Activated CD4-positive, alpha-beta memory T cell treated with anti-CD3 and anti-CD28 coated beads for 36 hours (primary cell): ENCODE data around the gene NPAS2. TPM values are rescaled to one million over a fixed set of nuclear protein-coding genes. Genes with fewer than 3 reads are reported as not detected.

Source experiments
- CTCF ChIA-PET: fragments of 350-600 bp; sonication (Branson Sonifier 250); formaldehyde crosslinking; loops from one replicate; lab custom pipeline; 2021; ENCODE audit warnings: antibody characterized with exemption, inconsistent platforms; lab: Charles Lee
- POLR2A ChIA-PET: fragments of 350-600 bp; sonication (Branson Sonifier 250); formaldehyde crosslinking; loops from one replicate; lab custom pipeline; 2021; ENCODE audit warnings: antibody characterized with exemption; lab: Charles Lee
- DNase-seq: peaks from one replicate; pipeline ENCODE4 v3.0.0-alpha.2; 2020
- H3K27ac Mint-ChIP-seq: one replicate; pipeline ENCODE4 v1.8.0; 2021; ENCODE audit warnings: mixed read lengths
- H3K27me3 Mint-ChIP-seq: one replicate; pipeline ENCODE4 v1.8.0; 2021; ENCODE audit warnings: mixed read lengths
- H3K36me3 Mint-ChIP-seq: one replicate; pipeline ENCODE4 v1.8.0; 2021; ENCODE audit warnings: mixed read lengths
- H3K4me1 Mint-ChIP-seq: one replicate; pipeline ENCODE4 v1.8.0; 2021; ENCODE audit warnings: low read depth, mixed read lengths
- H3K4me3 Mint-ChIP-seq: one replicate; pipeline ENCODE4 v1.8.0; 2021; ENCODE audit warnings: mild to moderate bottlenecking, mixed read lengths
- H3K9me3 Mint-ChIP-seq: one replicate; pipeline ENCODE4 v1.8.0; 2021; ENCODE audit warnings: mixed read lengths
- intact Hi-C: fragments of 100-400 bp; cut with micrococcal nuclease; formaldehyde crosslinking; loops from one replicate; pipeline ENCODE4 v1.15.1; 2023
- total RNA-seq, 2 experiments: library from RNA; stranded (reverse); gene quantifications; one replicate each; pipeline ENCODE4 v1.2.3, GENCODE V29; 2021

The NPAS2 gene
- total RNA-seq, 2 experiments from 2014 or later, result 1.4 to 2.3 TPM

DNA sequence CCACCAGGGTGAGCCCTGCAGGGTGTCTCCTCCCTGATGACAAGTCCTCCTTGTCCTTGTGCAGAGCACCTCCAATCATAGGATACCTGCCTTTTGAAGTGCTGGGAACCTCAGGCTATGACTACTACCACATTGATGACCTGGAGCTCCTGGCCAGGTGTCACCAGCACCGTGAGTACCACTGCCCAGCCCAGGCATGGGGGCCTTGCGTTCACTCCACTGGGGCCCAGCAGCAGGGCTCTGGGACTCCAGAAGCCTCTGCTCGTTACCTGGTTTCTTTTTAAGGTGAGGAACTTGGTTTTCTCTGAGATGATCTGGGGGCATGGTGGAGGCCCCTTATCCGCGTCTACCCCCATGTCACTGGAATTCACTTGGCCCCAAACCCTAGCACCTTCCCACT is 145.7 kb downstream of the NPAS2 start:
- Mint-ChIP-seq H3K4me1 (no peaks in the 10 kb centered on the region), H3K36me3 (no peaks in the 10 kb centered on the region), H3K9me3 (no peaks in the 10 kb centered on the region), H3K4me3 (no peak overlapping the region), H3K27me3 (no peaks in the 10 kb centered on the region), H3K27ac (no peak overlapping the region)
- POLR2A ChIA-PET, result no interaction called here
- intact Hi-C loops, result no loop called here
- DNase-seq, result no peak
- CTCF ChIA-PET, result no interaction called here

DNA sequence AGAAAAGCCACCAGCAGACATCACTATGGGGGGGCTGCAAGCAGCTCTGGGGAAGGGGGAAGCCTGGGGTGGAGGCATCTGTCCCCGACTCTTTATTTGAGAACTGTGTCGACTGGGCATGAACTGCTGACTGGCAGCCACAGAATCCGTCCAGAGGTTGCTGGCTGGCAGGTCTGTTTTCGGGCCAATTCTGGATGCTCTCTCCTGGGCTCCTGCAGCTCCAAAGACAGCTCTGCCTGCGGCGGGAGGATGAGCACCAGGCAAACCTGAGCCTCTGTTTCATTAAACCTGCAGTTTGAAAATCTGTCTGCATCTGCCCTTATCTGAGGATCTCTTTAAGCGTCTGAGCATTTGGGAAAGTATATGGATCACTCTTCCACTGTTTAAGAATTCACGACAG is 147.8 kb downstream of the NPAS2 start:
- H3K9me3 Mint-ChIP-seq, result no peaks in the 10 kb centered on the region
- no peak overlapping the region for H3K27ac Mint-ChIP-seq
- no peak overlapping the region for H3K4me3 Mint-ChIP-seq
- no peak for DNase-seq
- CTCF ChIA-PET, result no interaction called here
- no peaks in the 10 kb centered on the region for H3K4me1 Mint-ChIP-seq
- POLR2A ChIA-PET, result no interaction called here
- H3K36me3 Mint-ChIP-seq, result no peaks in the 10 kb centered on the region
- intact Hi-C loops, result no loop called here
- H3K27me3 Mint-ChIP-seq, result peaks cover 1% of the 10 kb centered on the region

DNA sequence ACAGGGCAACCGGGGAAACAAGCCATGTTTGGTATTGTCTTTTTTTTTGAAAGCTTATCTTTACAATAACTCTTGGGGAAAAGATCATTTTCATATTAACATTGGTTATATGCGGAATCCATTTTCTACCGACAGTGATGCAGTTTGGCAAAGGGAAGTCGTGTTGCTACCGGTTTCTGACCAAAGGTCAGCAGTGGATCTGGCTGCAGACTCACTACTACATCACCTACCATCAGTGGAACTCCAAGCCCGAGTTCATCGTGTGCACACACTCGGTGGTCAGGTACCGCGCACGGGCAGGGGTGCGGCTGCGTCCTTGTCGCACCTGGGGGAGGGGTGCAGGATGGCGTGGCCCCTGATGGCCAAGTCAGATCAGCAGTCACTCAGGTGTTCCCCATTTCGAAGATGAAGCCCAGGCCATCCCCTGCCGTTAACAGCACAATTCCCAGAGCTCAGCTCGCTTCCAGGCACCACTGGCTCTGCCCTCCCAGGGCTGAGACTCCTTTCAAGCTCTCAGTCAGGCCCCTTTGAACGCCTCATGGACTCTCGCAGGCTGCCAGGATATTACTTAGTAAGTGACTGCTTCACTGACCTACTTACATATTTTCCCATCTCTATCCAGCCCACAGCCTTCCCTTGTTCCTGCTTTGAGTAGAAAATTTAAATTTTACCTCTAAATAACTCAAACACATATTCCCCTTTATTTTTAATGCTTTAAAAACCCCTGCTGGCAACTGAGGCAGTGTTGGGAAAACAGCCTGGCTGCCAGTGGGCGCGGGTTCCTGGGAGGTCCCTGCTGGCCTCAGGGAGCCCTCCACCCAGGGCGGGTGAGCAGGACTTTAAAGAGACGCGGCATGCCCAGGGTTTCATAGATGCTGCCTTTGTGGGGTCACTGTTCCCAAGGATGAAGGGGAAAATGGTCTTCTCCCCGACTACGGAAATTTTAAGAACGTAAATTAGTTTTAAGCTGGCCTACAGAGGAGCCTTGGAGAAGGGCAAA is 148.5 kb downstream of the NPAS2 start:
- H3K27me3 Mint-ChIP-seq, result peaks cover 1% of the 10 kb centered on the region
- POLR2A ChIA-PET, result no interaction called here
- H3K4me1 Mint-ChIP-seq, result no peaks in the 10 kb centered on the region
- intact Hi-C loops, result no loop called here
- no peak for DNase-seq
- H3K9me3 Mint-ChIP-seq, result no peaks in the 10 kb centered on the region
- H3K4me3 Mint-ChIP-seq, result no peak overlapping the region
- no peak overlapping the region for H3K27ac Mint-ChIP-seq
- H3K36me3 Mint-ChIP-seq, result no peaks in the 10 kb centered on the region
- CTCF ChIA-PET, result no interaction called here

DNA sequence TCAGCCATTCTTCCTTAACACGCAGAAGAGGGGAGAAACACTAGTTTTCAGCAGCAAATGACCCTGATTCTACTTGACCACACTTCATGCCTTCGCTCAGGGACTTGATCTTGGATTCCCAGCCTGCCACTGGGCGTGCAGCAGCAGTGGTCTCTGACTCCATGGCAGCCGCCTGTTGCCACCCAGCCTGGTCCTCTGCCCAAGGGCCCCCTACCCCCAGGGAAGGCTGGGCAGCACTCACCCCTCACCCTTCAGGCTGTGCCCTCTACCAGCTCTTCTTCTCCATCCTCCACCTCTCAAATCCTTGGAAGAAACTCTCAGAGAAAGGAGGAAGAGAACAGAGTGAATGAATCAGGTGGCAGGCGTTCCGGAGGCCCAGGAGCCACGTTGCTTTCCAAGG is 150.1 kb downstream of the NPAS2 start:
- H3K4me1 Mint-ChIP-seq, result no peaks in the 10 kb centered on the region

DNA sequence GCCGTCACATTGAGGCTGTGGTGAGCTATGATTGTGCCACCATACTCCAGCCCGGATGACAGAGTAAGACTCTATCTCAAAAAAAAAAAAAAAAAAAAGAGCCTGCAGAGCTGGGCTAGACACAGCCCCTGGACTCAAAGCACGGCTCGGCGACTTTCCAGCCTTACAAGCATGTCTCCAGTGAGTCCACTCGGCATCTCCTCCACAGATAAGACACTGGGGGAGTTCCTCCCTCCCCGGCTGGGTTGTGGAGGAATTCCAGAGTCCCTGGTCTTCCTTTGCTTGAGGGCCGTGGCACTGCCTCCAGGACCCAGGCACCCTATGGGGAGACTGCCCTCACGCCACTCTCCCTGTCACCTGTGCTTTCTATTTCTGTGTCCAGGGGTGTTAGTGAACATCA is 151.3 kb downstream of the NPAS2 start:
- CTCF ChIA-PET, result interaction anchor here (0.7 kb wide), 1 partner anchor 100 kb away, joined by 3 read pairs; no protein-coding TSS in a partner anchor
- no peak overlapping the region for H3K27ac Mint-ChIP-seq

More for the DNA sequence above, 150.1 kb downstream of the NPAS2 start:
- Mint-ChIP-seq H3K27ac (no peak overlapping the region), H3K27me3 (peaks cover 1% of the 10 kb centered on the region), H3K4me3 (no peak overlapping the region), H3K36me3 (no peaks in the 10 kb centered on the region), H3K9me3 (no peaks in the 10 kb centered on the region)
- POLR2A ChIA-PET, result no interaction called here
- intact Hi-C loops, result no loop called here
- CTCF ChIA-PET, result no interaction called here
- DNase-seq, result no peak

DNA sequence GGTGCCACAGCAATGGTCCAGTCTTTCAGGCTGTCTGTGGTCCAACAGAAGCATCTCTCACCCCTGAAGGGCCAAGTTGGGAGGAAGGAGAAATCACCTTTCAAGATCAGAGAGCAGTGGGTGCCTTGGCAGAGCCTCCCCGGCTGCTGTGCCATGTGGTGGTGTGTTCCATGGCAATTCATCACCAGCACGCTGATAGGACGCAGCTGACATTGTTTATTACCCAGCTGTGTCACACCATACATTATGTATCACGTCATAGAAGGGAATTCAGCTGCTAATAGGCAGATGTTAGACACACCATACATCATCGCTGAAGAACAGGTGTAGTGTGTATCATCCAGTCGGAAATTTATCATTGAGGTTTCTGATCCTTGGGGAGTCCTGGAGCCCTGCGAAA is 152.5 kb downstream of the NPAS2 start:
- no peak for DNase-seq
- intact Hi-C loops, result no loop called here
- POLR2A ChIA-PET, result no interaction called here
- Mint-ChIP-seq H3K36me3 (no peaks in the 10 kb centered on the region), H3K4me1 (no peaks in the 10 kb centered on the region), H3K9me3 (no peaks in the 10 kb centered on the region), H3K27ac (no peak overlapping the region), H3K4me3 (no peak overlapping the region), H3K27me3 (peaks cover 1% of the 10 kb centered on the region)
- CTCF ChIA-PET, result no interaction called here

More for the DNA sequence above, 151.3 kb downstream of the NPAS2 start:
- intact Hi-C loops, result no loop called here
- Mint-ChIP-seq H3K4me3 (no peak overlapping the region), H3K4me1 (no peaks in the 10 kb centered on the region), H3K27me3 (peaks cover 1% of the 10 kb centered on the region), H3K9me3 (no peaks in the 10 kb centered on the region), H3K36me3 (no peaks in the 10 kb centered on the region)
- no peak for DNase-seq
- POLR2A ChIA-PET, result no interaction called here

DNA sequence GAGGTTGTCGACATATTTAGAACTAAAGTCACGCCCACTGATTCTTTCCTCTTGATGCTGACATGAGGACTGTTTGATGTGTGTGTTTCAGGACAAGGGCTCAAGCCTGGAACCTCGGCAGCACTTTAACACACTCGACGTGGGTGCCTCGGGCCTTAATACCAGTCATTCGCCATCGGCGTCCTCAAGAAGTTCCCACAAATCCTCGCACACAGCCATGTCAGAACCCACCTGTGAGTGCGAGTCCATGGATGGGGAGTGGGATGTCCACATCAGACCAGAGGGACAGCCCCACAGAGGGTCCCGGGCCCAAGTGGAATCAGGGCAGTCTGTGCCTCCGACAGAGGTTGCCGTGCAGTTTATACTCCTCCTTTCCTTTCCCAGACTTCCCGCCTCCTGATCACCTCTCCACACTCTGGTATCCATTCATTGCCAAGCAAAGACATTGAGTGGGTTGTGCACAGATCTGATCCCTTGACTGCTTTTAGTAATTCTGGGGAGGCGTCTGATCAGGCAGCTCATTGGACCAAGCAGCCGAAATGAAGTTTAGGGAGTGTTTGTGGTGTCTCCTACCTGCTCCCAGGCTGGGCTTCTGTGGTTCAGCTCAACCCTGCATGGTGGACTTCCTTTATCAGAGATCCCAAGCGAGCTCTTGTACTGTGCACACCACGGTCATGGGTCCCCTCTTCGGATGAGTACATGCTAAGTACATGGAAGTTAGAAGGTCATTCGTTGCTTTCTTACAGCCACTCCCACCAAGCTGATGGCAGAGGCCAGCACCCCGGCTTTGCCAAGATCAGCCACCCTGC is 155.0 kb downstream of the NPAS2 start:
- CTCF ChIA-PET, result interaction anchor here (1.1 kb wide), 1 partner anchor 11 kb away, joined by 3 read pairs; no protein-coding TSS in a partner anchor
- DNase-seq, result no peak
- no peaks in the 10 kb centered on the region for H3K9me3 Mint-ChIP-seq
- intact Hi-C loops, result no loop called here
- H3K27ac Mint-ChIP-seq, result no peak overlapping the region
- no peak overlapping the region for H3K4me3 Mint-ChIP-seq
- POLR2A ChIA-PET, result no interaction called here
- H3K27me3 Mint-ChIP-seq, result peaks cover 1% of the 10 kb centered on the region
- H3K4me1 Mint-ChIP-seq, result no peaks in the 10 kb centered on the region
- no peaks in the 10 kb centered on the region for H3K36me3 Mint-ChIP-seq

DNA sequence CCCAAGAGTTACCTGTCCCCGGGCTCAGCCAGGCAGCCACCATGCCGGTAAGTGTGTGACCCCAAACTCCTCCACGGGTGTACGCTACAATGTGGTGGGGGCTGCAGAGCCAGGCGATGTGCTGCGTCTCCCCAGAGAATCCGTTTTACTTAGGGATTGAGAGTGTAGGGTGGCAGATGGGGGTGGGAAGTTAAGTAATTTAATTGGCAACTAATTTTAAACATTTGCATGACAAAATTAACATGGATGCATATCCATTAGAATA is 155.5 kb downstream of the NPAS2 start:
- intact Hi-C loops, result no loop called here
- DNase-seq, result no peak
- no peaks in the 10 kb centered on the region for H3K9me3 Mint-ChIP-seq
- H3K4me3 Mint-ChIP-seq, result no peak overlapping the region
- peaks cover 1% of the 10 kb centered on the region for H3K27me3 Mint-ChIP-seq
- no peaks in the 10 kb centered on the region for H3K36me3 Mint-ChIP-seq
- no peak overlapping the region for H3K27ac Mint-ChIP-seq
- no peaks in the 10 kb centered on the region for H3K4me1 Mint-ChIP-seq
- ChIA-PET POLR2A (no interaction called here), CTCF (interaction anchor here (1.1 kb wide), 1 partner anchor 10 kb away, joined by 3 read pairs; no protein-coding TSS in a partner anchor)

DNA sequence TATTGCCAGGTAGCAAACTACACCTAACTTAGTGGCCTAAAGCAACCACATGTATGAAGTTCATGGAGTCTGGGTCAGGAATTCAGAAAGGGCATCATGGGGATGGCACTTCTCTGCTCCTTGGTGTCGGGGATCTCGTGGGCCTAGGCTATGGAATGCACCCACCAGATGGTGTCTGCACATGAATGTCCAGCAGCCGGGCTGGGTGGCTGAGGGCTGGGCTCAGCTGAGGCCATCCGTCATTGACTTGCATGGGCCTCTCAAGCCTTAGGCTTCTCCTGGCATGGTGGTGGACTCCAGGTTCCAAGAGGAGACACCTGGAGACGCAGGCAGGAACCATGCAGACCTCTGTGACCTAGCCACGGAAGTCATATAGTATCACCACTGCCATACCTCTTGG is 156.1 kb downstream of the NPAS2 start:
- DNase-seq, result no peak
- Mint-ChIP-seq H3K27ac (no peak overlapping the region), H3K4me1 (no peaks in the 10 kb centered on the region), H3K27me3 (peaks cover 1% of the 10 kb centered on the region), H3K4me3 (no peak overlapping the region), H3K9me3 (no peaks in the 10 kb centered on the region), H3K36me3 (no peaks in the 10 kb centered on the region)
- intact Hi-C loops, result no loop called here
- CTCF ChIA-PET, result interaction anchor here (1.1 kb wide), 1 partner anchor 10 kb away, joined by 3 read pairs; no protein-coding TSS in a partner anchor
- POLR2A ChIA-PET, result no interaction called here

DNA sequence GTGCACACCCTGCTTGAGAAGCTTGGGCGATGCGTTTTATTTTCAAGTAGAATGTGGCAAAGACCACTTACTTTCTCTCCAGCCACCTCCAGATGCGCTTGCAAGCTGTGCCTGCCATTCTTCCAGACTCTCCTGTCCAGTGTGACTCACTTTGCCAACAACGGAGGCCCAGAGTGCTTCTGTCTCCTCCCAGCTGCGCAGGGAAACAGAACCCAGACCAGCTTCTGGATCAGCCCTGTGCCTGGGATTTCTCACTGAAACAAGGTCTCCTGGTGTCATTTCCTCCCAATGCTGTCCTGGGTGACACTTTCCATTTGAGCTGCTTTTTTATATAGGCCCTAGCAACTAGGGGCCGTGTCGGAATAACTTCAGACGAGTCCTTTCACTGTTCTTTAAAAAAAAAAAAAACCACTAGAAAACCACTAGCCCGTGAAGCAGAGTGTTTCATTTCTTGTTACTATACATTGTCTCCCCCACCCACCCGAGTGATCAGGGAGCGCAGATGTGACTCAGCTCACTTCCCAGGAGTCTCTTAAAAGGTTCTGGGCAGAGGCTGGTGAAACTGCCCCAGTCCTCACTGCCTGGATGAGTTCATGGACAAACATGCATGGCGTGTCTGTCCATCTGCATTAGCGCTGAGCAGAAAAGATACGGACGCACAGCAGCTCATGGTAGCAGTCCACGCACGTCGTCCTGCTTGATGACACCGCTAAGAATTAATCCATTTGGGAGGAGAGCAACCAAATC is 156.9 kb downstream of the NPAS2 start:
- H3K9me3 Mint-ChIP-seq, result no peaks in the 10 kb centered on the region
- no peak overlapping the region for H3K4me3 Mint-ChIP-seq
- ChIA-PET CTCF (no interaction called here), POLR2A (no interaction called here)
- DNase-seq, result peak; percentile 13
- no peaks in the 10 kb centered on the region for H3K4me1 Mint-ChIP-seq
- intact Hi-C loops, result no loop called here
- no peak overlapping the region for H3K27ac Mint-ChIP-seq
- no peaks in the 10 kb centered on the region for H3K27me3 Mint-ChIP-seq
- no peaks in the 10 kb centered on the region for H3K36me3 Mint-ChIP-seq

DNA sequence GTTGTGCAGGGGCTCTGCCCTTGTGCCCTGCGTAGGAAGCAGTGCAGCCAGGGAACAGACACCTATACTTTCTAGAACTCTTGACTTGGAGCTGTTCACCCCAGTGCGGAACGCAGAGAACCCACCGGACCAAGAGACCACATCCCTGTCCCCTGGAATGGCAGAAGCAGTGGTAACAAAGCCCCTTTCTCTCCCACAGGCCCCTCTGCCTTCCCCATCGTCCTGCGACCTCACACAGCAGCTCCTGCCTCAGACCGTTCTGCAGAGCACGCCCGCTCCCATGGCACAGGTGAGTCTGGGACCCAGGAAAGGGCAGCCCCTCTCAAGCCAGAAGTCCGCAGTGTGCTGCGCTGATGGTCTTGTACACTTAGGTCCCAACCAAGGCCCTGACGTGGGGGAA is 157.6 kb downstream of the NPAS2 start:
- no peak overlapping the region for H3K4me3 Mint-ChIP-seq
- ChIA-PET CTCF (no interaction called here), POLR2A (no interaction called here)
- intact Hi-C loops, result no loop called here
- no peaks in the 10 kb centered on the region for H3K4me1 Mint-ChIP-seq
- H3K27ac Mint-ChIP-seq, result no peak overlapping the region
- H3K27me3 Mint-ChIP-seq, result no peaks in the 10 kb centered on the region
- H3K9me3 Mint-ChIP-seq, result no peaks in the 10 kb centered on the region
- no peak for DNase-seq
- no peaks in the 10 kb centered on the region for H3K36me3 Mint-ChIP-seq
